ENCODE measurements around the gene DCDC2. TPM values are rescaled to one million over a fixed set of nuclear protein-coding genes. Genes with fewer than 3 reads are reported as not detected.

Gene DCDC2
- total and polyA plus RNA-seq, 2 donors (not counting 3 experiments of a cell fraction or from before 2014, with no cell fraction given), result not detected

DNA sequence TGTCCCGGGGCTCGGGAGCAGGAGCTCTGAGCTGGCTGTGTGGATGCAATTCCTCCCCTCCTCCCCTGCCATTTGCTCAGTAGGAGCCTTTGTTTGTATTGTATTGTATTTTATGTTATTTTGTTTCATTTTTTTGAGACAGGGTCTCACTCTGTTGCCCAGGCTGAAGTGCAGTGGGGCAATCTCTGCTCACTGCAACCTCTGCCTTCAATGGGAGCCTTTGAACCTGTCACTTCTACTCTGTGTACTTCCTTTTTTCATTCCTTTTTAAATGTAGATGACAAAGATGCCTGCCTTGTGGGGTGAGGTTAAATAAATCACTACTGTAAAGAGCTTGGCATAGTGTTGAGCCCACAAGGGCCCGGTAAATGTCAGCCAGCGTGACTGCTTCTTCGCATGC lies 70.6 kb downstream of the DCDC2 start:
- no peak overlapping the region for H3K4me3 ChIP-seq (replicated peaks in 1 of 3; ENCODE audit: insufficient read depth in 1 of 3, low read depth in 1 of 3, low read length in 3 of 3)
- no peak overlapping the region for H2AFZ ChIP-seq (ENCODE audit: low read depth, low read length)
- DNase-seq (ENCODE audit: low read depth, low spot score), result no peak
- TF ChIP-seq POLR2AphosphoS5 (IDR thresholded peaks at IDR 0.05; ENCODE audit: insufficient read depth, low read depth, low read length), result no peak
- no peak for TF ChIP-seq JUN (IDR thresholded peaks at IDR 0.05; ENCODE audit: borderline replicate concordance, insufficient read depth, insufficient read length, low read depth)
- no peak overlapping the region for H3K27ac ChIP-seq (ENCODE audit: insufficient read depth, low read depth, low read length)
- no TSS peak for BruUV-seq (replicated peaks)
- no peaks in the 10 kb centered on the region for H3K36me3 ChIP-seq (ENCODE audit: control insufficient read depth in 2 of 2, extremely low read depth in 1 of 2, insufficient read depth in 2 of 2, low read length in 2 of 2)
- no peaks in the 10 kb centered on the region for H4K20me1 ChIP-seq (replicated peaks; ENCODE audit: control insufficient read depth, extremely low read depth, insufficient read depth, low read length)
- no peak overlapping the region for H3K9ac ChIP-seq (replicated peaks; ENCODE audit: extremely low read depth, insufficient read depth, low read length)
- no peaks in the 10 kb centered on the region for H3K9me1 ChIP-seq (replicated peaks; ENCODE audit: control insufficient read depth, extremely low read depth, insufficient read depth, low read length)
- no peak for FAIRE-seq
- no peaks in the 10 kb centered on the region for H3K79me2 ChIP-seq (ENCODE audit: control insufficient read depth, insufficient read depth, low read length)
- no peak overlapping the region for H3K4me2 ChIP-seq (ENCODE audit: insufficient read depth, low read length)
- dilution Hi-C loops (cut with MboI; ENCODE audit: extremely low pct_ligation_motif_present, low sequenced_read_pairs) (no loop called here), intact Hi-C loops (cut with micrococcal nuclease) (loop anchor here (10.0 kb wide), 1 partner anchor 408 kb away; no protein-coding TSS in a partner anchor)
- H3K4me1 ChIP-seq (ENCODE audit: control insufficient read depth, extremely low read depth, insufficient read depth, low read length), result no peaks in the 10 kb centered on the region
- POLR2A ChIA-PET, result no interaction called here
- no peaks in the 10 kb centered on the region for H3K27me3 ChIP-seq (ENCODE audit: control insufficient read depth in 2 of 2, insufficient read depth in 2 of 2, low read length in 2 of 2)
- CTCF ChIA-PET, result interaction anchor here (1.4 kb wide), 1 partner anchor 102 kb away, joined by 3 read pairs; no protein-coding TSS in a partner anchor
- H3K9me3 ChIP-seq (replicated peaks; ENCODE audit: control insufficient read depth, insufficient read depth, low read length), result no peaks in the 10 kb centered on the region

DNA sequence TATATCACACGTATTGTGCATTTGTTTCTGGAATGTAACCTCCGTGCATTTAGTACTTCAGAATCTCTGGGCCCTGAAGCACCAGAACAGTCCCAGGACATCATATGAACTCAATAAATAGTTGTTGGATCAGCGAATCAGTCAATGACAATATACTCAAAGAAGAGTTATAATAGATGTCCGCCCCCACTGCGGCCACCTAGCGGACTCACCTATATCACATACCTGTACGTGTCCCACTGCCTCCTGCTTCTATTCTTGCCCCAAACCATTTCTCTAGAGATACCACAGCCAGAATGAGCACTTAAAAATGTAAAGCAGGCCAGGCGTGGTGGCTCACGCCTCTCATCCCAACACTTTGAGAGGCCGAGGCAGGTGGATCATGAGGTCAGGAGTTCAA lies 73.9 kb downstream of the DCDC2 start:
- TF ChIP-seq EZH2 (IDR thresholded peaks at IDR 0.05; ENCODE audit: borderline replicate concordance, low read depth, low read length, severe bottlenecking) (no peak), MYC (IDR thresholded peaks at IDR 0.05; ENCODE audit: low read depth, low read length) (no peak), POLR2AphosphoS5 (IDR thresholded peaks at IDR 0.05; ENCODE audit: insufficient read depth, low read depth, low read length) (no peak), JUN (IDR thresholded peaks at IDR 0.05; ENCODE audit: borderline replicate concordance, insufficient read depth, insufficient read length, low read depth) (no peak), GATA2 (IDR thresholded peaks at IDR 0.05; ENCODE audit: insufficient read depth, insufficient read length, low read depth, low read length) (no peak), FOS (IDR thresholded peaks at IDR 0.05; ENCODE audit: borderline replicate concordance, insufficient read depth, low read length) (no peak), POLR2A (IDR thresholded peaks at IDR 0.05; ENCODE audit: low read depth, low read length) (no peak)
- TF ChIP-seq, protein P1, sequence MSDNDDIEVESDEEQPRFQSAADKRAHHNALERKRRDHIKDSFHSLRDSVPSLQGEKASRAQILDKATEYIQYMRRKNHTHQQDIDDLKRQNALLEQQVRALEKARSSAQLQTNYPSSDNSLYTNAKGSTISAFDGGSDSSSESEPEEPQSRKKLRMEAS (IDR thresholded peaks at IDR 0.05; ENCODE audit: insufficient read depth, insufficient read length), result no peak
- TF ChIP-seq, protein P2, sequence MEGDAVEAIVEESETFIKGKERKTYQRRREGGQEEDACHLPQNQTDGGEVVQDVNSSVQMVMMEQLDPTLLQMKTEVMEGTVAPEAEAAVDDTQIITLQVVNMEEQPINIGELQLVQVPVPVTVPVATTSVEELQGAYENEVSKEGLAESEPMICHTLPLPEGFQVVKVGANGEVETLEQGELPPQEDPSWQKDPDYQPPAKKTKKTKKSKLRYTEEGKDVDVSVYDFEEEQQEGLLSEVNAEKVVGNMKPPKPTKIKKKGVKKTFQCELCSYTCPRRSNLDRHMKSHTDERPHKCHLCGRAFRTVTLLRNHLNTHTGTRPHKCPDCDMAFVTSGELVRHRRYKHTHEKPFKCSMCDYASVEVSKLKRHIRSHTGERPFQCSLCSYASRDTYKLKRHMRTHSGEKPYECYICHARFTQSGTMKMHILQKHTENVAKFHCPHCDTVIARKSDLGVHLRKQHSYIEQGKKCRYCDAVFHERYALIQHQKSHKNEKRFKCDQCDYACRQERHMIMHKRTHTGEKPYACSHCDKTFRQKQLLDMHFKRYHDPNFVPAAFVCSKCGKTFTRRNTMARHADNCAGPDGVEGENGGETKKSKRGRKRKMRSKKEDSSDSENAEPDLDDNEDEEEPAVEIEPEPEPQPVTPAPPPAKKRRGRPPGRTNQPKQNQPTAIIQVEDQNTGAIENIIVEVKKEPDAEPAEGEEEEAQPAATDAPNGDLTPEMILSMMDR (IDR thresholded peaks at IDR 0.05; ENCODE audit: extremely low read depth in 1 of 2, insufficient read depth in 1 of 2, low read depth in 1 of 2, low read length in 2 of 2), result no peak
- no TSS peak for BruUV-seq (replicated peaks)
- dilution Hi-C loops (cut with MboI; ENCODE audit: extremely low pct_ligation_motif_present, low sequenced_read_pairs), result no loop called here

More for the DNA sequence above, 73.9 kb downstream of the DCDC2 start:
- H3K4me3 ChIP-seq (replicated peaks in 1 of 3; ENCODE audit: insufficient read depth in 1 of 3, low read depth in 1 of 3, low read length in 3 of 3), result no peak overlapping the region
- no peak overlapping the region for H2AFZ ChIP-seq (ENCODE audit: low read depth, low read length)
- H3K9me1 ChIP-seq (replicated peaks; ENCODE audit: control insufficient read depth, extremely low read depth, insufficient read depth, low read length), result no peaks in the 10 kb centered on the region
- DNase-seq (ENCODE audit: low read depth, low spot score) (no peak), FAIRE-seq (no peak)
- no peaks in the 10 kb centered on the region for H3K36me3 ChIP-seq (ENCODE audit: control insufficient read depth in 2 of 2, extremely low read depth in 1 of 2, insufficient read depth in 2 of 2, low read length in 2 of 2)
- H3K27me3 ChIP-seq (ENCODE audit: control insufficient read depth in 2 of 2, insufficient read depth in 2 of 2, low read length in 2 of 2), result no peaks in the 10 kb centered on the region
- intact Hi-C loops (cut with micrococcal nuclease), result loop anchor here (10.0 kb wide), 1 partner anchor 411 kb away; no protein-coding TSS in a partner anchor
- H3K79me2 ChIP-seq (ENCODE audit: control insufficient read depth, insufficient read depth, low read length), result no peaks in the 10 kb centered on the region
- no peaks in the 10 kb centered on the region for H3K9me3 ChIP-seq (replicated peaks; ENCODE audit: control insufficient read depth, insufficient read depth, low read length)
- POLR2A ChIA-PET, result no interaction called here
- no peaks in the 10 kb centered on the region for H3K4me1 ChIP-seq (ENCODE audit: control insufficient read depth, extremely low read depth, insufficient read depth, low read length)
- H3K4me2 ChIP-seq (ENCODE audit: insufficient read depth, low read length), result no peak overlapping the region
- no peaks in the 10 kb centered on the region for H4K20me1 ChIP-seq (replicated peaks; ENCODE audit: control insufficient read depth, extremely low read depth, insufficient read depth, low read length)
- no peak overlapping the region for H3K9ac ChIP-seq (replicated peaks; ENCODE audit: extremely low read depth, insufficient read depth, low read length)
- no peak overlapping the region for H3K27ac ChIP-seq (ENCODE audit: insufficient read depth, low read depth, low read length)
- CTCF ChIA-PET, result interaction anchor here (0.9 to 2.4 kb wide), 6 partner anchors 27 to 237 kb away, joined by 3 to 68 read pairs (median 5); no protein-coding TSS in a partner anchor
